GM21447 (cell line): ENCODE data around the gene STIL.

Source experiments
- ATAC-seq: cut with Tn5 transposase; IDR thresholded peaks from one replicate; pipeline ENCODE4 v1.9.1; 2021; ENCODE audit not compliant: unreplicated experiment

STIL gene

GRCh38 chr1:47238935-47239592 is 74.9 kb downstream of the STIL start:
- no peak for ATAC-seq

GRCh38 chr1:47235806-47236205 is 78.1 kb downstream of the STIL start:
- no peak for ATAC-seq

GRCh38 chr1:47235241-47235681 is 78.7 kb downstream of the STIL start:
- ATAC-seq, result no peak

DNA sequence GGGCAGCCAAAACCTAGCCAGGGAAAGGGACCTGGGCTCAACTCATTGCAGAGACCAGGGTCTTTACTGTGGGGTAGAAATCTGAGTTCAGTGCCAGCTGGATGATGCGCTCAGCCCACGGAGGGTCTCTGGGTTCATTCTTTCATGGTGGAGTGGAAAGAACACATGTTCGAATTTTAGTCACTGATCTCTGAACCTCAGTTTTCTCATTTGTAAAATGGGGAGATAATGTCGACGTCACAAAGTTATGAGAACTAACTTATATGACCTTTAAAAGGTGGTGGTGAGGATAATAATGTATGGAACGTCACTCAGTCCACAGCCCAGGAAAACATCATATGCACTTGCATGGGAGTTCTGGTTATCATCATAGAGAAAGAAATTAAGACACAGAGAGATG is 80.8 kb downstream of the STIL start:
- ATAC-seq, result no peak

DNA sequence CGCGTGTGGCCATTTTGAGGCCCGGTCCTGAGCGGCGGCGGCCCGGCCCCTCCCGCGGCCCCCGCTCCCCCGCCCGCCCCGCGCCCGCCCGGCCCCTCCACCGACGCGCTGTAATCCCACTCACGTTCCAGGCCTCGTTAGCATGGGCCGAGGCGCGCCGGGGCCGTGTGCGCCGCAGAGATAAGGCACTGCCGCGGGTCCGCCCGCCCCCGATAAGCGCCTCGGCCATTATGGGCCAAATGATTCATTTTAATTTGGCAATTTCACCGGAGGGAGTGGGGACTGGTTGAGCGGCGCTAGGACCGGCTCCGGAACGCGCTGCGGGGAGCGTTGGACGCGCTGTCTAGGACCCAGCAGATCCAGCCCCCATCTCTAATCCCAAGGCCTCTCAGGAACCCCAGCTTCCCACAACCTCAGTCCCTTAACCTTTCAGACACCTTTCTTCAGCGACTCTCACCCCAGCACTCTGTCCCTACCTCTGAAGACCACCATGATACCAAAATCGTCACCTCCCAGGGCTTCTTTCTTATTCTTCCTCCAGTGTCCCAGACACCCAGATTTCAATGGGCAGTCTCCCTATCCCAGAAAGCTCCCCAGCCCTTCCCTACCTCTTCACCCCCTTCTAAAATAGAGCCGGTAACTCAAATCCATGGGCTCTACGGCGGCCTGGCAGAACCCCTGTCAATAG is 81.6 kb downstream of the STIL start, which contains the start of gene TAL1:
TSS of gene TAL1 (minus strand) at position 39 of the 688 bp plus-strand sequence. CDS start 6,337 bp downstream, outside the sequence.
- no peak for ATAC-seq

DNA sequence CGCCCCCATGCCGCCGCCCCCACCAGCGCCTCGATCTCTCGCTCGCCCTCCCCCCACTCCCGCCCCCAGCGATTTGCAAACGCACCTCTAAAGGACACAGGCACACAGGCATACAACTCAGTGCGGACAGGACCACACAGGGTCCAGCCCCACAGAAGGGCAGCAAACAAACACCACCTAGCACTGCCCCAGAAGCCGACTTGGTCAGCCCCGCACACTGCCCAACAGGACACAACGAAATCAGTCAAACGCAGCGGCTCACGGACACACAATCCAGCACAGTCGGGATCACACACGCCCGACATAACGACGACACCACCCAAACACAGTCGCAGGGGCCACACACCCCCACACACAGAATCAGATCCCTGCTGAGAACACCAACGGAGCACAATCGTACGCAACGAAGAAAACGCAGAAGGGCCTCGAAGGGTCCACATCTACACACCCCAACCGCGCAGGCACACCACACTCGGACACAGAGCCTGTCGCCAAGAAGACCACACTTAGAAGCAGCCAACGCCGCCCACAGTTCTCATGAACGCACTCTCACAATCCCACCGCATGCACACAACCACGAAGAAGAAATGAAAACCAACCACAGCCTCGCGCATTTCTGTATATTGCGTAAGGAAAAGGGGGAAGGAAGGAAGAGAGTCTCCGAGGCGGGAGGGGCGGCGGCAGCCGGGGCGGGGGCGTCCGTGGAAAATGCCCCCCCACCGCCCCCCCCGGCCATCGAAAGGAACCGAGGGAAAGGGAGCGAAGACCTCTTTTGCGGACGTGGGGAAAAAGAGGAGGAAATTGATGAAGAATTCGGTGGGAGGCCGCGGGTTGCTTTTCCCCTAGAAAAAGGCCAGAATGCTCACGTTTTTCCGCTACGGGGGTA is 82.4 kb downstream of the STIL start:
- ATAC-seq, result no peak

GRCh38 chr1:47230692-47231300 is 83.2 kb downstream of the STIL start:
- ATAC-seq, result no peak

GRCh38 chr1:47229886-47230691 is 83.9 kb downstream of the STIL start:
- no peak for ATAC-seq

DNA sequence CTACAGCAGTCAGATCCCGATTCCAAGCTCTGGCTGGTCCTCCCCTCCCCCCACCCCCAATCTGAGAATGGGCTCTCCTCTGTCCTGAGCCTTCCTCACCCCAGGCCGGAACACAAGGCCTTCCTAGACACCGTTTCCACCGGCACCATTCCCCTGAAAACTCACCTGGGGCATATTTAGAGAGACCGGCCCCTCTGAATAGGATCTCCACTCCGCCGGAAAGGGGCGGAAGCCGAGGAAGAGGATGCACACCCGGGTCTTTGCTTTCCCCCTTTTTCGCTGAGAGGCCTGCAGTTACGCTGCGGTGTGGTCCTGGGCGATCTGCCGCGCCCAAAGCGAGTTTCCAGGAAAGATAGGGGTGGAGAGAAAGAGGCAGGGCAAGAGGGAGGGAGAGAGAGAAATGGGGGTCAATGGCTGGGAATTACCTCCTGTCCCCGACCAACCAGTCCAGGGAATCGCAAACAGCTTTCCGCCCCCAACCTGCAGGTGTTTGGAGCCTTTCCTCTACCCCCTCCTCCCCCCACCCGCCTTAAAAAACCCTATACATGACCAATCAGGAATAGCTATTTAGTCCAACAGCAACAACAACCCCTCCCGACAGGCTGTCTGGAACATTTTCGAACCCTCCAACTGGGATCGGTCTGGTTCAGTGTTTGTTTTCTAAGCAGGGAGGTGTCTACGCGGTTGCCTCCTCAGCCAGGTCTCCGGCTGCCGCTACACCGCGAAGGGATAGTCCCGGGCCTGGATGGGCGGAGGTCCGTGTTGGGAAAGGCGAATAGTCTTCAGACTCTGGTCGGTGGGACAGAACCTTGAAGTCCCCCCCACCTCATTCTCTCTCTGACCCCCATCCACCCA is 84.7 kb downstream of the STIL start:
- no peak for ATAC-seq

DNA sequence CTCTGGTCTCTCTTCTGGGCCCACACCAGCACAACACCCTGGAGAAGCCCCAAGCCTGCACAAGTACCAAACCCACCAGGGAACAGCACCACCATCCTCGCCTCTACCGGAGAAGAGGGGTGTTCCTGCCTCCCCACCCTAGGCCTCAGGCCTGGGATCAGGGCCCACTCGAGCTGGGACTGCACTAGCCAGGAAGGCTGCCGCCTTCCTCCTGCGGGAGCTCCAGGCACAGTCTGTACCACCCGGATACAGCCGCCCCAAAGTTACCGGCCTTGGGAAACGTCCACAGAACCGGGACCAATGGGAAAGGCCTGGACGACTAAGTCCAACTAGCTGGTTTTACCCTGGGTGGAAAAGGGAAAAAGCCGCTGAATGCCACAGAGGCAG is 85.3 kb downstream of the STIL start:
- no peak for ATAC-seq

DNA sequence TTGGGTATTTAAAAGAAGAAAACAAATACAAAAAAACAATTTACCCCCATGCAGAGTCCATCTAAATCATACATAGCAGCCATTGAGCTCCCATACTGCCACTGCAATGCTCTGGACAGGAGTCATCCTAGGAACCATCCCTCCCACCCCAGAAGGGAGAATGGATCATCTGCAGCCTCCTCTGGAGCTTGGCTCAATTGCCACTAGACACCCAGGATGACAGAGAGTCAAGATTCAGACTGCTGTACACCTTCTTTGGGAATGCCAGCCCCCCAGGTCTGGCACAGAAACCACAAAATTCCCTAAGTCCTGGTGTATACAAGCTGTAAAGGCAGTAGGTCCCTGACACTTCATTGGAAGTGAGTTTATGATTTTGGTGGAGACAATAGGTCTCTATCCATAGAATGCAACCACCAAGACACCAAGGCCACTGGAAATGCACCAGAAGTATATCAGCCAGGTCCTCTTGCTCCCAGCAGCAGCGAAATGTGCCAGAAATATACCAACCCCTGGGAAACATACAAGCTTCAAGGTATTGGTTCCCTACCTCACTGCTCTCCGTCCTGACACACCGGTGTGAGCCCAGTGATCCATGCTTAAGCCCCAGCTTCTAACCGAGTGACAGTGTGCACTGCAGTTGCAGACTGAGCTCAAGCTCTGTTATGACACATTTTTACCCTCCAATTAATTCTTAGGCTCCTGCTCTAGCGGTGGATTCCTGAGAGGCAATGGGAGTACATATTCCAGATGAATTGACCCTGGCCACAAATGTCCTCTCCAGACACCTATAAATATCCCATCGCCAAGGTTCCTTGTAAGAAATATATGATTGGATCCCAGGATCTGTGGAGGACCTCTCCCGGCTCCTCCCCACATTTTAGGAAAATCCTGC is 86.4 kb downstream of the STIL start:
- no peak for ATAC-seq

DNA sequence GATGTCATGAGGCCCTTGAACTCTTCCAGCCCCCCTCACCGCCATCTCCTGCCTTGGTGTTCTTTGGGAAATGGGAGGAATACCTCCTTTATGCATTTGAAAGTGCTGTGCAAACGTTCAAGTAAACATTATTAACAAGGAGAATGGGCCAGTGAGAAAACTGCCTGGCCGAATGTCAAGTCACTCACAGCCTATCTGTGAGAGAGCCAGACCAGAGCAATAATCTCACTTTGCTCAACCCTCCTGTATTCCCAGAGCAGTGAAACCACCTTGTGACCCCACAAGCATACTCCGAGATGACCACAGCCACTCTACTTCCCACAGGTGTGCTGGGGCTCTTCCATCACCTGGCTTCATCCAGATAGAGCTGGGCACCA is 87.1 kb downstream of the STIL start:
- ATAC-seq, result no peak

- ATAC-seq, result no peak
Observed at GRCh38 chr1:47226121-47226838, 87.7 kb downstream of the STIL start.

GRCh38 chr1:47225430-47226100 is 88.4 kb downstream of the STIL start:
- no peak for ATAC-seq

GRCh38 chr1:47224676-47225399 is 89.1 kb downstream of the STIL start:
- no peak for ATAC-seq

GRCh38 chr1:47223921-47224675 is 89.8 kb downstream of the STIL start:
- no peak for ATAC-seq
